Small intestine (tissue), 7 donors: Measurements from ENCODE around the gene PTPRG. TPM values are rescaled to one million over a fixed set of nuclear protein-coding genes. Genes with fewer than 3 reads are reported as not detected.
A peak's percentile ranks its signal among the peaks of the same experiment; 100 is the strongest.
"Not testable (repeated sequence)": the region's sequence is repeated elsewhere in the genome, so short reads cannot be mapped to it uniquely, and the experiment has no call there.

ENCODE experiments used
- DNase-seq, 2 donors: peaks; one replicate each; pipeline versions ENCODE4 v3.0.0 to v3.0.0-alpha.2; 2013
- FAIRE-seq: peaks from 2 replicates; lab custom pipeline; 2012; peaks lifted over from hg19 to GRCh38; lab: Jason Lieb, UNC
- H3K27ac ChIP-seq, 3 donors: one replicate each; pipeline ENCODE4 v1.5.1; 2013; ENCODE audit warnings: low read length in 2 of 3, mild to moderate bottlenecking in 2 of 3, control low read depth in 1 of 3, inconsistent platforms in 1 of 3, low read depth in 1 of 3, moderate library complexity in 1 of 3
- H3K27me3 ChIP-seq, 3 donors: one replicate each; pipeline ENCODE4 v1.6.1; 2013; ENCODE audit warnings: low read length in 3 of 3, inconsistent platforms in 1 of 3; ENCODE audit not compliant: control insufficient read depth in 3 of 3, insufficient read depth in 3 of 3
- H3K36me3 ChIP-seq, 3 donors: one replicate each; pipeline ENCODE4 v1.6.1; 2013; ENCODE audit warnings: low read length in 3 of 3, inconsistent platforms in 1 of 3, low read depth in 1 of 3, mild to moderate bottlenecking in 1 of 3, moderate library complexity in 1 of 3; ENCODE audit not compliant: control insufficient read depth in 3 of 3, insufficient read depth in 2 of 3
- H3K4me1 ChIP-seq, 3 donors: one replicate each; pipeline ENCODE4 v1.6.1; 2013; ENCODE audit warnings: low read length in 2 of 3, inconsistent platforms in 1 of 3, low read depth in 1 of 3, mild to moderate bottlenecking in 1 of 3, moderate library complexity in 1 of 3; ENCODE audit not compliant: control insufficient read depth in 3 of 3, insufficient read depth in 2 of 3
- H3K4me3 ChIP-seq, 3 donors: one replicate each; pipeline ENCODE4 v1.5.1; 2013; ENCODE audit warnings: low read length in 3 of 3, control low read depth in 1 of 3, inconsistent platforms in 1 of 3, low read depth in 1 of 3, mild to moderate bottlenecking in 1 of 3, moderate library complexity in 1 of 3
- H3K9me3 ChIP-seq, 2 donors: one replicate each; pipeline ENCODE4 v1.6.1; 2013; ENCODE audit warnings: low read depth in 1 of 2, low read length in 1 of 2; ENCODE audit not compliant: control insufficient read depth in 2 of 2, insufficient read depth in 1 of 2
- WGBS, 3 donors: extraction: QIAGEN DNeasy Blood & Tissue Kit; methylation state at CpG; one replicate each; pipeline ENCODE4 v1.1.7; 2013; 5-methylcytosine and 5-hydroxymethylcytosine counted together
- polyA plus RNA-seq, 4 donors: library from polyadenylated mRNA; stranded (reverse) in 3 of 4; unstranded in 1 of 4; fragments of 200-250 nt in 3 of 4; fragments of 120-200 nt in 1 of 4; gene quantifications; one replicate each; pipeline versions ENCODE4 v1.2.1 to v1.2.3, GENCODE V29; 2013
- donor health status: healthy with polysubstance abuse.
- donor health status: control.
- donor health status: control.
- donor health status: Bipolar disorder and iron deficiency.
- donor health status: healthy.

PTPRG gene
- polyA plus RNA-seq, 4 donors = 0.81 to 18.3 (median 5.6) TPM

DNA sequence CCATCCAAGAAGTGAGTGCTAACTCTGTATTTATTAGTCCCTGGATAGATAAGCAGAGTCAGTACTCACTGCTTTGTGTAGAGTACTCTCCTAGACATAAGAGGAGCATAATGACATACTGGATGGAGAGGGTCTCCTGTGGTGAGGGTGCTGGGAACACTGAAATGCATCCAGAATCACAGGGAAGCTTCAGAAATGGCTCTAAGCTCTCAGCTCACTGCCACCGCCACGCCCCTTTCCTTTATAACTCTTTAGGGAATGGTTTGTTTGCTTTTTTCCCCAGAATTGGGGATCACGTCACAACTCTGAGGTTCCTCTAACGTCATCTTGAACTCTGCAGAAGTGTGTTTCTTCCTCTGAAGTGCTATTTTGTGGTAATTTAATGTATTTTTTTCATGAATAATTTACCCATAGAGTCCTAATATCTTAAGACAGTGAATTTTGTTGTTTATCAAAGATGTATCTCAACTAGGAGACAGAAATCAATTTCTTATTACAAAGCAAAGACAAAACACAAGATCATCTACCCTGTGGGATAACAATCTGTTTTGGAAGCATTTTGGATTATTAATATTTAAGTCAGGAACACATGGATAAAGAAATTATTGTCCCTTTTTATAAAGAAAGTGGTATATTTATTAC, 154.6 kb downstream of the PTPRG start:
- WGBS, 3 donors = 40 to 61% (median 53%) methylated on average over 4 of the region's 4 CpGs
- no peaks in the 10 kb centered on the region for H3K27me3 ChIP-seq
- H3K4me1 ChIP-seq = peaks cover 0 to 2% (median 0%) of the 10 kb centered on the region in 3 donors
- peak in 1 of 2 donors; percentile 24 for DNase-seq
- H3K27ac ChIP-seq = no peak overlapping the region
- FAIRE-seq = no peak
- H3K9me3 ChIP-seq = no peaks in the 10 kb centered on the region
- no peaks in the 10 kb centered on the region for H3K36me3 ChIP-seq
- no peak overlapping the region for H3K4me3 ChIP-seq

DNA sequence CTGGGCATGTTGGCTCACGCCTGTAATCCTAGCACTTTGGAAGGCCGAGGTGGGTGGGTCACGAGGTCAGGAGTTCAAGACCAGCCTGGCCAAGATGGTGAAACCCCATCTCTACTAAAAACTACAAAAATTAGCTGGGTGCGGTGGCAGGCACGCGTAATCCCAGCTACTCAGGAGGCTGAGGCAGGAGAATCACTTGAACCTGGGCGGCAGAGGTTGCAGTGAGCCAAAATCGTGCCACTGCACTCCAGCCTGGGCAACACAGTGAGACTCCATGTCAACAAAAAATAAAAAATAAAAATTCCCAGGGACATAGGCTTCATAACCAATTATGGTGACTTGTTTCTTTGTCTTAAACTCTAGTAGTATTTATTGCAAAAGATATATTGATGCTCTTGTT, 155.3 kb downstream of the PTPRG start:
- not testable (repeated sequence) for FAIRE-seq, H3K27ac ChIP-seq, H3K4me1 ChIP-seq, H3K9me3 ChIP-seq, DNase-seq, H3K27me3 ChIP-seq, H3K36me3 ChIP-seq, H3K4me3 ChIP-seq
- 78 to 86% (median 84%) methylated on average over 8 of the region's 8 CpGs for WGBS, 3 donors

DNA sequence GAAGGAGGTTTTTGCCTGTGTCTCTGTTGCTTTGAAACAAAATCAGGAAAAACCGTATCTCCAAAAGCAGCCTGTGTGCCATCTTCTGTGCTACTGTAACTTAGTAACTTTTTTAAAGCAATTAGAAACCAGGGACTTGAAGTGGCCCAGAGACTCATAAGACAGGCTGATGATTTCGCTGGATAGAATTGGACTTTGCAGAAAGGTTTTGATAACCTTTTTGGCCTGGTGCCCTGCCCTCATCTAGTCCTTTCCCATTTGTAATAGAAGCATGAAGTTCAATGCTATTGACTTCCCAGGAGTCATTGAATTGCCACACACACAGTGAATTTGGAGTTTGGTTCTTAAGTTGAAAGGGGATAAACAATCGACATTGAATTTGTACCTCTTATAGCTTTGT, 157.2 kb downstream of the PTPRG start:
- no peaks in the 10 kb centered on the region for H3K9me3 ChIP-seq
- peaks cover 0 to 2% (median 0%) of the 10 kb centered on the region in 3 donors for H3K4me1 ChIP-seq
- no peak for DNase-seq
- WGBS, 3 donors = 75 to 88% (median 86%) methylated on average over 3 of the region's 3 CpGs
- no peak overlapping the region for H3K4me3 ChIP-seq
- no peaks in the 10 kb centered on the region for H3K27me3 ChIP-seq
- H3K36me3 ChIP-seq = no peaks in the 10 kb centered on the region
- no peak for FAIRE-seq
- no peak overlapping the region for H3K27ac ChIP-seq

DNA sequence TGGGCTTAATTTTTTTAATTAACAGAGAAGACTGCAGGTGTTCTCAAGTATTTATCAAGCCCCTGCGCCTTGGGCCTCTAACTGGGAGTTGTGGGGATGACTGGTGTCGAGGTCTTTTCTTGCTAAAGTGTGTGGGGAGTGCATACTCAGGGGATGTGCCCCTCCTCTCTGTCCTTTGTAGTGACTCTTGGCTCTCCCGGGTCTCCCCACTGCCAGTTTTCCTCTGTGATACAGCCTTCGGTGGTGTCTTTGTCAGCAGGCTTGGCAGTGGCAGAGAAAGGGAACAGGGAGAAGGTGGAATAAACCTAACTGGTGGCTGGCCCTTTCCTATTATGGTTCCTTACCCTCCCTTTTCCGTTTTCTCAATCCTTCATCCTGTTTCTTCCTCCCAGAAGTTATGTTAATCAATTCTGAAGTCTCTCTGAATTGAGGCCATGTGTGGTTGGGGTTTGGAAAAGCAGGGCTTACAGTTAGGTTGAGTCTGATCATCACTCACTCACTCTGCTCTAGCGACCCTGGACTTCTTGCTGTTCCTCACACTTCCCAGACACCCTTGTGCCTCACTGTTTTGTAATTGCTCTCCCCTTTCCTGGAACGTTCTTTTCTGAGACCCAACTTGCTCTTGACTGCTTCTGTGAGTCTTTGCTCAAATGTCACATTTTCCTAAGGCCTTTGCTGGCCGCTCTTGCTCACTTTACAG, 158.1 kb downstream of the PTPRG start:
- no peak for FAIRE-seq
- Histone ChIP-seq H3K4me3 (no peak overlapping the region), H3K27me3 (no peaks in the 10 kb centered on the region), H3K4me1 (peaks cover 0 to 2% (median 0%) of the 10 kb centered on the region in 3 donors), H3K27ac (no peak overlapping the region), H3K9me3 (no peaks in the 10 kb centered on the region), H3K36me3 (no peaks in the 10 kb centered on the region)
- 73 to 84% (median 84%) methylated on average over 8 of the region's 8 CpGs for WGBS, 3 donors
- no peak for DNase-seq

DNA sequence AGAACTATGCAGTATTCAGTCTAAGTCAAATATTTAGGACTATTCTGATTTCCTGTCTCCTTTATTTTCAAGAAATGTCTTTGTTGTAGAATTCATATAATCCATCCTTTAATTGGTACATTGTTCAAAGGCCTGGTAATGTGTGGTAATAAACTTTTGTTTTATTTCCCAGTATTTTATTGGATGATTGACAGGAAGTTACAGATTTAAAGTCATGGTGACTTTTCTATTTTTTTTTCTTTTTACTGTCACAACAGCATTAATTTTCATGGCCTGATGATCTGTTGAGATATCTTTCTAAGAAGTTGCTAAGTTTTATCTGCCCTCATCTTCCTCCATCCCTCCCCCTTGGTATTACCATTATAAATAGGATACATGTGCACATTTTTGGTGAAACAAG, 161.7 kb downstream of the PTPRG start:
- H3K4me3 ChIP-seq = no peak overlapping the region
- FAIRE-seq (no peak), DNase-seq (no peak)
- H3K27me3 ChIP-seq = no peaks in the 10 kb centered on the region
- H3K4me1 ChIP-seq = peaks cover 0 to 12% (median 0%) of the 10 kb centered on the region in 3 donors
- no peak overlapping the region for H3K27ac ChIP-seq
- H3K9me3 ChIP-seq = no peaks in the 10 kb centered on the region
- no peaks in the 10 kb centered on the region for H3K36me3 ChIP-seq

DNA sequence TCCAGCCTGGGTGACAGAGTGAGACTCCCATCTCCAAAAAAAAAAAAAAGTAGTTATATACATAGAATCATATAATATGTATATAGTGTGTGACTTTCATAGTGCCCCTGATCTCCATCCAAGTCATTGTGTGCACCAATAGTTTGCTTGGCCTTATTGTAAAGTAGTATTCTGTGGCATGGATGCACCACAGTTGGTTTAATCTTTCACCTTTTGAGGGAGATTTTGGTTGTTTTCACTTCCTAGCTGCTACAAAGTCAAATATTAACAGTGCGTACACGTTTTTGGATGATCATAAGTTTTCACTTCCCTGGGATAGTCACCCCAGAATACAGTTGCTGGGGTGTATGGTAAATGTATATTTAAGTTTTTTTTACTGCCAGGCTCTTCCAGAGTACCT, 162.8 kb downstream of the PTPRG start:
- no peaks in the 10 kb centered on the region for H3K27me3 ChIP-seq
- no peaks in the 10 kb centered on the region for H3K9me3 ChIP-seq
- H3K27ac ChIP-seq = no peak overlapping the region
- DNase-seq (no peak), FAIRE-seq (no peak)
- H3K4me1 ChIP-seq = peaks cover 0 to 12% (median 2%) of the 10 kb centered on the region in 3 donors
- WGBS, 3 donors = 65 to 79% (median 76%) methylated on average over 2 of the region's 2 CpGs
- no peaks in the 10 kb centered on the region for H3K36me3 ChIP-seq
- H3K4me3 ChIP-seq = no peak overlapping the region

DNA sequence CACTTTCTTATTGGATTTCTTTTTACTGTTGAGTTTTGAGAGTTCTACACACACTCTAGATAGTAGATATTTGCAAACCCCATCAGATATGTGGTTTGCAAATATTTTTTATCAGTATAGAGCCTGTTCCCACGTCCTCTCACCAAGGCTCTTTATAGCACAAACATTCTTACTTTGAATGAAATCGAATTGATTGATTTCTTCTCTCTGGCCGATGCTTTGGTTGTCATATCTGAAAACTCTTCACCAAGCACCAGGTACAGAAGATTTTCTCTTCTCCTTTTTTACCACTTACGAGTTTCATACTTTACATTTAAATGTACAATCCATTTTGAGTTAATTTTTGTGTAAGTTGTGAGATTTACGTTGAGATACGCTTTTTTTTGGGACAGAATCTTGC, 163.4 kb downstream of the PTPRG start:
- H3K4me3 ChIP-seq = no peak overlapping the region
- 81 to 90% (median 83%) methylated on average over 6 of the region's 6 CpGs for WGBS, 3 donors
- peaks cover under 1 to 13% (median 2%) of the 10 kb centered on the region in 3 donors for H3K4me1 ChIP-seq
- DNase-seq (no peak), FAIRE-seq (no peak)
- no peaks in the 10 kb centered on the region for H3K27me3 ChIP-seq
- no peak overlapping the region for H3K27ac ChIP-seq
- no peaks in the 10 kb centered on the region for H3K9me3 ChIP-seq
- no peaks in the 10 kb centered on the region for H3K36me3 ChIP-seq

DNA sequence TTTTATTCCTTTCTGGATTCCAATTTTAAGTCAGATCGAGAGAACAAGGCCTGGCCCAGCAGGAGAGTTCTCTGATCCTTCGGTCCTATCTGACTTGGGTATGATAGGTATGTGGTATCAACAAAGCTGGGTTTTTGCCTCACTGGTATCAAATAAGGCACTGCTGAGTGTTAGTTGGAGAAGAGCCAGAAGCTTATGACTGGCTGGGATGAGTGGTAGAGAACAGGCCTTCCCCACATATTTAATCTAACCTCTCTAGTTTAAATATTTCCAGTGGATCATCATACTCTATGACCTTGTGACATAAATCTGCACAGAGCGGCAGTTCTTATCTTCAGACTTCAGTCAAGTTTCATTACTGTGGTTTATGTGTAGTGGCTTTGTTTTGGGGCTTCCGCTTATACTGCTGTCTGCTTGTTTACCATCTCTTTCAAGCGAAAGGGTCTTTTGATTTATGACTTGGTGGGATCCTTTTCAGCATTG, 164.5 kb downstream of the PTPRG start:
- H3K4me1 ChIP-seq = peaks cover 4 to 22% (median 4%) of the 10 kb centered on the region in 3 donors
- no peaks in the 10 kb centered on the region for H3K27me3 ChIP-seq
- DNase-seq (peak; percentile 63 to 70), FAIRE-seq (no peak)
- no peak overlapping the region for H3K4me3 ChIP-seq
- H3K27ac ChIP-seq = peak overlapping the region in 2 of 3 donors; percentile 14 to 36
- H3K9me3 ChIP-seq = no peaks in the 10 kb centered on the region
- H3K36me3 ChIP-seq = no peaks in the 10 kb centered on the region
- WGBS, 3 donors = 23 to 58% (median 34%) methylated on average over 5 of the region's 5 CpGs
